ENCODE results near the gene AP5Z1.
"Not testable (repeated sequence)": the region's sequence is repeated elsewhere in the genome, so short reads cannot be mapped to it uniquely, and the experiment has no call there.

The AP5Z1 gene

DNA sequence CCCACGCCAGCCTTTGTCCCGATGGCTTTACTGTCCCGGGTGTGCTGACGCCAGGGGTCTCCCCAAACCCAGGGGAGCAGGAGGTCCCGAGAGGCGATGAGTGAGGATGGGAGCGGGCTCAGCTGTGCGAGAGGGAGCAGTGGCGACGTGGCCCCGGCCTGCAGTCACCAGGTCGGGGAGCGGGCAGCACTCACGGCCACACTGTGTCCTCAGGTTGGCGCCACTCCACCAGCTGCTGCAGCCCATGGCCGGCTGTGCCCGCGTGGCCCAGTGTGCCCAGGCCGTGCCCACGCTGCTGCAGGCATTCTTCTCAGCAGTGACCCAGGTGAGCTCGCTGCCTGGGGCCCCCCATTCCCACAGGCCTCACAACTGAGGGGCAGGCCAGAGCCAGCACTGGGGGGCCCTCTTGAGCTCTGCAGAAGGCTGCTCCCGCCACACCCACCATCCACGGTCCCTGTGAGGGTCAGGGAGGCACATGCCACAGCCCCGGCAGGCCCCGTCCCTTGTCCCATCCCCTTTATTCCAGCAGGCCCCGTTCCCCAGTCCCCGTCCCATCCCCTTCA, 13.3 kb downstream of the AP5Z1 start:
- no peak for DNase-seq (ENCODE audit: low read depth in 2 of 2)

- no peak for DNase-seq (ENCODE audit: low read depth in 2 of 2)
Observed at GRCh38 chr7:4789194-4790077, 14.0 kb downstream of the AP5Z1 start.

GRCh38 chr7:4790078-4790465, 14.6 kb downstream of the AP5Z1 start:
- no peak for DNase-seq (ENCODE audit: low read depth in 2 of 2)

DNA sequence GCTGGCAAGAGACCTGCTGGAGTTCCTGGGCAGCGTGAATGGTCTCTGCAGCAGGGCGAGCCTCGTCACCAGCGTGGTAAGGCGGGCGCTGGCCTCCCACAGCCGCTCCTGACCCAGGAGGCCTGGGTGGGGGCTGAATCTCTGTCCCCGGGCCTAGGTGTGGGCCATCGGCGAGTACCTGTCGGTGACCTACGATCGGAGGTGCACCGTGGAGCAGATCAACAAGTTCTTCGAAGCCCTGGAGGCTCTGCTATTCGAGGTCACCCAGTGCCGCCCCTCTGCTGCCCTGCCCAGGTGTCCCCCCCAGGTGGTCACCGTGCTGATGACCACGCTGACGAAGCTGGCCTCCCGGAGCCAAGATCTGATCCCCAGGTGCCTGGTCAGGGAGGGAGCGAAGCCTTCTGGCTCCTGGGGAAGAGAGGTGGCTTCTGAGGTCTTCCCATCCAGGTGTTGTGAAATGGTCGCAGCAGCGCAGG, 15.1 kb downstream of the AP5Z1 start:
- DNase-seq (ENCODE audit: low read depth in 2 of 2), result no peak

- no peak for DNase-seq (ENCODE audit: low read depth in 2 of 2)
Observed at GRCh38 chr7:4791101-4791737, 15.8 kb downstream of the AP5Z1 start.

DNA sequence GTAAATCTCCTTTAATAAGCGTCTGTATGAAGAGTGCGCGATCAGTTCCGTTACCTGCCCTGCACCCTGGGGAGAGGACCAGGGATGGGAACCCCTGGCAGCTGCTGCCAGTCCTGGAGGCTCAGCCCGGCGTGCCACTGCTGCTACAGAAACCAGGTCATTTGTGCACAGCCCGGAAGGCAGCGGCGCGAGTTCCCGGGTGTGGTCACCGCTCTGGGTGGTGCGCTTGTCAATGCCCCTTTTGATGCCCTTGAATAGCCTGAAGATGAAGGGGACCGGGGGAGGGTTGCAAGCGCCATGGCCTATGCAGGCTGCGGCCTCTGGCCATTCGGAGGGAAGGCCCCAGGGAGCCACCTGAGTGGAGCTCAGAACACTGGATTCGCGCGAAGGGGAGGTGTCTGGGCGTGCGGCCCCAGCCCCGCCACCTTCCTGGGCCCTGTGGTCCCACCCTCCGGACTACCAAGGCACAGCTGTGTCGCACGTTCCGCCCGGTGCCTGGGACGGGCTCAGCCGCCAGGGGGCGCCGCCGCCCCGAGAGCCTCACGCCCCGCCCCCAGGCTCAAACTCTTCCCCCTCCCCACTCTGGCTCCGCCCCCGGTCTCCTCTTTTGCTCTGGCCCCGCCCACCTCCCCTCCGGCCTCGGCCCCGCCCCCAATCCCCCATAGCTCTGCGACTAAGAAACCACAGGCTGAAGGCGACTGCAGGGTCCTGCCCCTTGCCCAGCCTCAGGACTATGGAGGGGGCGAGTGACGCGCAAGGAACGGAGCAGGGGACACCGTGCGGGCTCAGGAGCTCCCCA, 16.5 kb downstream of the AP5Z1 start:
- DNase-seq (ENCODE audit: low read depth in 2 of 2), result peak; percentile 60 to 70

GRCh38 chr7:4792537-4793126, 17.2 kb downstream of the AP5Z1 start:
- no peak for DNase-seq (ENCODE audit: low read depth in 2 of 2)

- not testable (repeated sequence) for DNase-seq (ENCODE audit: low read depth in 2 of 2)
Observed at GRCh38 chr7:4793385-4793993, 18.1 kb downstream of the AP5Z1 start.

- DNase-seq (ENCODE audit: low read depth in 2 of 2), result not testable (repeated sequence)
Observed at GRCh38 chr7:4794171-4794570, 18.7 kb downstream of the AP5Z1 start.

DNA sequence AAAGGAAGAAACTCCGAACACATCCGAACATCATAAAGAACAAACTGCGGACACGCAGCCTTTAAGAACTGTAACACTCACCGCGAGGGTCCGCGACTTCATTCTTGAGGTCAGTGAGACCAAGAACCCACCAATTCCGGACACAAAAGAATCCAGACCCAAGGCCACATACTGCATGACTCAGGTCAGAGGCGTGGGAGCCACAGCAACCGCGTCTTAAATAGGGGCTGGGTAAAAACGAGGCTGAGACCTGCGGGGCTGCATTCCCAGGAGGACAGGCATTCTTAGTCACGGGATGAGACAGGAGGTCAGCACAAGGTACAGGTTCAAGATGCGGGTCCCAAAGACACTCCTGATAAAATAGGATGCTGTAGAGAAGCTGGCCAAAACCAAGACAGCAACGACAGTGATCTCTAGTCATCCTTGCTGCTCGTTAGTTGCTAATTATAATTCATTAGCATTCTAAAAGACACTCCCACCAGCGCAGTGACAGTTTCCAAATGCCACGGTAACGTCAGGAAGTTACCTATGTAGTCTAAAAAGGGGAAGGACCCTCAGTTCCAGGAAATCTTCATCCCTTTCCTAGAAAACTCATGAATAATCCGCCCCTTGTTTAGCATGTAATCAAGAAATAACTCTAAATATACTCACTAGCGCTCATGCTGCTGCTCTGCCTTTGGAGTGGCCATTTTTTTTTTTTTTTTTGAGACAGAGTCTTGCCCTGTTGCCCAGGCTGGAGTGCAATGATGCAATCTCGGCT, 19.3 kb downstream of the AP5Z1 start:
- no peak for DNase-seq (ENCODE audit: low read depth in 2 of 2)

DNA sequence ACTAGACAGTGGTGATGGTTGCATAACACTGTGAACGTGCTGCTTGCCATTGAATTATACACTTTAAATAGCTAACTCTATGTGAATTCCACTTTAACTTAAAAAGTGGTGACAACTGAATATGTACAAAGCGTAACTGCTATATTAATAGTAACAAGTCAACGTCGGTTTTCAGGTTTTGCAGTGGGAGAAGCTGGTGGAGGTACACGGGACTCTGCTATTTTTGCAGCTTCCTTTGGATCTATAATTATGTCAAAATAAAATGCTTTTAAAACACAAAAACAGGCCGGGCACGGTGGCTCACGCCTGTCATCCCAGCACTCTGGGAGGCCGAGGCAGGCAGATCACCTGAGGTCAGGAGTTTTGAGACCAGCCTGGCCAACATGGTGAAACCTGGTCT, 21.0 kb downstream of the AP5Z1 start:
- no peak for DNase-seq (ENCODE audit: low read depth in 2 of 2)

GRCh38 chr7:4797858-4798705, 22.7 kb downstream of the AP5Z1 start:
- peak in 1 of 2 donors; percentile 31 for DNase-seq (ENCODE audit: low read depth in 2 of 2)

DNA sequence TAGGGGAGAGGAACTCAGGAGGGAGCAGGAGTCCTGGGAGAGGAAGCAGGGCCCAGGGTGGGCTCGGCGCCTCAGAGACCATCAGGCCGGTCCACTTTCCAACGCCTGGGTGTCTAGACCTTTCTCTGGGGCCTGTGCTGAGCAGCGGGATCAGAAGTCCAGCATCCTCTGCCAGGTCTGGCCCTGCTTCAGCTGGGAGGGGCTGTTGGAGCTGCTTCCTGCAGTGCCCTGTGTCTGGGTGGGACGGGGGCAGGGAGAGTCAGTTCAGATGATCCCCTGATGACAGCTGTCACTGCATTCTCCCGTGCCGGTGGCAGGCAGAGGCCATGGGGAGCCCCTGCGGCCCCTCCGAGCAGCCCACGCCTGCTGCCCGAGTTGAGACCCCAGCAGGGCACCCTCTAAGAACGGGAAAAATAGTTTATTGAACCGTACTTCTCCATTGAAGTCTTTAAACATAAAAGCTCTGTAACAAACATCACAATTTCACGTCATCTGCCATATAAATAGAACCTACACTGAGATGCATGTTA, 23.3 kb downstream of the AP5Z1 start:
- no peak for DNase-seq (ENCODE audit: low read depth in 2 of 2)

- no peak for DNase-seq (ENCODE audit: low read depth in 2 of 2)
Observed at GRCh38 chr7:4799508-4800268, 24.3 kb downstream of the AP5Z1 start.

DNA sequence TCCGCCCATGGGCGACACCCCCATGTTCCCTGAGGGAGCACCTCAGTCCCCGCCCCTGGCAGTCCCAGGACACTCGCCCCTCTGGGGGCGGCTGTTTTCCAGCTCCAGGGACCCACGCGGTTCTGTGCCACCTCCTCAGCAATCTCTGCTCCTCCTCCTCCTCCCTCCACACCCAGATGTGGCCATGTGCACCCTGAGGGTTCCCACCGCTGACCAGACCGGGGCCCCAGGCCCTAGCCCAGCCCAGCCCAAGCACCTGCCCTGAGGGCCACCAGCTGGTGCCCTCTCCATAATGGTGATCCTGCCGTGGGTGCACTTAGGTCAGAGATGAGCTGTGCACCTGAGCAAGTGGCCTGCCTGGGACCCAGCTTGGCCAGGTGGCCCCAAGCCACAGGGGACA, 25.1 kb downstream of the AP5Z1 start:
- DNase-seq (ENCODE audit: low read depth in 2 of 2), result no peak

DNA sequence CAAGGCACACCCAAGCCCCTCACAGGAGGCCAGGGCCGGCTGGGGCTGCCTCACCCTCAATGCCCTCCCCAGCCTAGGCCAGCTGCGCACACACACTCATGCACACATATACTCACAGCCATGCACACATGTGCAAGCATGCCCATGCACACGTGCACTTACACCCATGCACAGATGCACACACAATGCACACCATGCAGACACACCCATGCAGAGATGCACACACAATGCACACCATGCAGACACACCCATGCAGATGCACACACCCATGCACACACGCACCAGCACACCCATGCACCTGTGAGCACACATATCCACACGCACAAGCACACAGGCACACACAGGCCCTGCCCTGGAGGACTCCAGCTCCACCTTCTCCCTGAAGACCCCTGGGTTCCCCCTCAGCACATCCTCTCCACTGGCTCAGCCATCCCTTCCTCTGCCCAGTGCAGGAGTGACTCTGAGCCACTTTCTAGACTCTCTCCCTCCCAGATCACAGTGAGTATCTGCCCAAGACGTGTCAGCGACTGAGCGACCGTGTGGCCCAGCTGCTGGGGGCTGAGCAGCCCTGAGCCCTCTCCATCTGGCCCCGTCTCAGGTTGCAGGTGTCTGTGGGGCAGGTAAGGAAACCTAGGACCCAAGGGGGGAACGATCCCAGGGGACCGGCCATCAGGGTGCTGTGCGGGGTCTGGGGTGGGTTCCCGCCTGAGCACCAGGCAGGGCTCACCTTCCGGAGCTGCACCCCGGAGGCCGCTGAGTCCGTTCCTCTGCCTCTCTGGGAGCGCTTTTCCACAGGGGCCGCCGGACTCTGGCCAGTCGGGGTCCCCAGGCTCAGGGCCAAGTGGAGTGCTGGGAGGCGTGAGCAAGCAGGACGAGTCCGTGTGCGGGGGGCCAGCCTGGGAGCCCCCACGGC, 25.8 kb downstream of the AP5Z1 start:
- DNase-seq (ENCODE audit: low read depth in 2 of 2), result no peak

GRCh38 chr7:4801839-4802231, 26.4 kb downstream of the AP5Z1 start:
- DNase-seq (ENCODE audit: low read depth in 2 of 2), result no peak
